OCI-LY3 (cell line): ENCODE measurements around the gene ZNF22.

Experiments
- EZH2phosphoT487 ChIP-seq: fragments of 200-600 bp; shearing (Covaris generic); IDR thresholded peaks from 2 replicates; pipeline ENCODE4 v1.6.1; 2018; ENCODE audit warnings: antibody characterized with exemption, mixed run types, low read depth
- TF ChIP-seq, protein P1 (sequence below): fragments of 200-600, 300-600 bp; sonication (generic); IDR thresholded peaks from 2 replicates; pipeline ENCODE4 v1.5.1; 2014; ENCODE audit warnings: antibody characterized with exemption, low read length, low read depth

DNA sequence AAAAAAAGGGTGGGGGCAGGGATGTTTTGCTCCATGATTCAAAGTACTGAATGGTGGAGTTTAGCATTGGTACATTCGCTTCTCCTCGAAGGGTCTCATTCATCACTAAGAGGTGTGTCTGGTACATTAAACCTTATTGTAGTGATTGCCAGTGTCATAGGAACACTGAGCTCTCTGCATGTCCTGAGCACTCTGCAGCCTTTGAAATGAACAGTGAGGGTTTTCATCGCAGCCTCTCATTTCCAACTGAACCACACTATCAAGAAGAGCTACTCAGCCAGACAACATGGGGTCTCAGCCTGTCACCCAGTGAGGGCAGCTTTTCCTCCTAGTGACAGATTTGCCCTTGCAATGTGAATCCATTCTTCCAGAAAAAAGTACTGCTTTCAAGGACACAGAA is 14.5 kb upstream of the ZNF22 start:
- TF ChIP-seq, protein P1, sequence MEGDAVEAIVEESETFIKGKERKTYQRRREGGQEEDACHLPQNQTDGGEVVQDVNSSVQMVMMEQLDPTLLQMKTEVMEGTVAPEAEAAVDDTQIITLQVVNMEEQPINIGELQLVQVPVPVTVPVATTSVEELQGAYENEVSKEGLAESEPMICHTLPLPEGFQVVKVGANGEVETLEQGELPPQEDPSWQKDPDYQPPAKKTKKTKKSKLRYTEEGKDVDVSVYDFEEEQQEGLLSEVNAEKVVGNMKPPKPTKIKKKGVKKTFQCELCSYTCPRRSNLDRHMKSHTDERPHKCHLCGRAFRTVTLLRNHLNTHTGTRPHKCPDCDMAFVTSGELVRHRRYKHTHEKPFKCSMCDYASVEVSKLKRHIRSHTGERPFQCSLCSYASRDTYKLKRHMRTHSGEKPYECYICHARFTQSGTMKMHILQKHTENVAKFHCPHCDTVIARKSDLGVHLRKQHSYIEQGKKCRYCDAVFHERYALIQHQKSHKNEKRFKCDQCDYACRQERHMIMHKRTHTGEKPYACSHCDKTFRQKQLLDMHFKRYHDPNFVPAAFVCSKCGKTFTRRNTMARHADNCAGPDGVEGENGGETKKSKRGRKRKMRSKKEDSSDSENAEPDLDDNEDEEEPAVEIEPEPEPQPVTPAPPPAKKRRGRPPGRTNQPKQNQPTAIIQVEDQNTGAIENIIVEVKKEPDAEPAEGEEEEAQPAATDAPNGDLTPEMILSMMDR = no peak
- no peak for TF ChIP-seq EZH2phosphoT487
